Fibroblast of skin of back (primary cell): ENCODE data around the gene SERPINE2. TPM values are rescaled to one million over a fixed set of nuclear protein-coding genes. Genes with fewer than 3 reads are reported as not detected.
A peak's percentile ranks its signal among the peaks of the same experiment; 100 is the strongest.

Experiments used
- DNase-seq: peaks from one replicate; pipeline ENCODE4 v3.0.0-alpha.2; 2013
- polyA plus RNA-seq, 2 experiments: library from polyadenylated mRNA; unstranded; fragments of 120-200 nt; gene quantifications; one replicate each; pipeline ENCODE4 v1.2.1, GENCODE V29; 2013; ENCODE audit not compliant: insufficient read length in 2 of 2

The SERPINE2 gene
- polyA plus RNA-seq (2013, experiment 1 of 2; ENCODE audit: insufficient read length), result 135 TPM
- 172 TPM for polyA plus RNA-seq (2013, experiment 2 of 2; ENCODE audit: insufficient read length)

- DNase-seq, result peak; percentile 81
Measured at GRCh38 chr2:224039080-224039769, at the start of gene SERPINE2. TSS of gene SERPINE2 (minus strand) at chr2:224039286. CDS start at chr2:224001900, 37,386 bp downstream.

- DNase-seq, result peak; percentile 97
Measured at GRCh38 chr2:224086226-224086914, 47.3 kb upstream of the SERPINE2 start.

- DNase-seq, result no peak
Measured at GRCh38 chr2:224085811-224086210, 46.7 kb upstream of the SERPINE2 start.

DNA sequence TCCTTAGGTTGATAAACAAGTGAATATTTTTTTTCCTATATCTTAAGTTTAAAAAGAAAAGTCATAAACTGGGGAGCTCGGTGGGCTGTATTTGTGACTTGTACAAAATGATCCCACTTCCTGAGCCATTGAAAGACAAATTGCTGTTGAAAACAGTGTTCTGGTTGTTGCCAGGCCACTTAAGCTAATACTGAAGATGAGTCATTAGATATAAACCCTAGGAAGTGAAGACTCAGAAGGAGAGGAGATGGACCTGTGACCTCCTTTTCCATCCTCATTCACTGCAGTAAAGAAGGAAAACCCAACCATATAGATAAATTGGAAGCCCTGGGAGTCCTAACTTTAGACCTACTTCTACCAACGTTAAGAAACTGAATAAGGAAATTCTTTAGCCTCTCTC lies 46.2 kb upstream of the SERPINE2 start:
- peak; percentile 80 for DNase-seq

- DNase-seq, result no peak
Measured at GRCh38 chr2:224084266-224084892, 45.3 kb upstream of the SERPINE2 start.

GRCh38 chr2:224083638-224084037 lies 44.6 kb upstream of the SERPINE2 start:
- DNase-seq, result no peak

- no peak for DNase-seq
Measured at GRCh38 chr2:224078656-224079055, 39.6 kb upstream of the SERPINE2 start.

DNA sequence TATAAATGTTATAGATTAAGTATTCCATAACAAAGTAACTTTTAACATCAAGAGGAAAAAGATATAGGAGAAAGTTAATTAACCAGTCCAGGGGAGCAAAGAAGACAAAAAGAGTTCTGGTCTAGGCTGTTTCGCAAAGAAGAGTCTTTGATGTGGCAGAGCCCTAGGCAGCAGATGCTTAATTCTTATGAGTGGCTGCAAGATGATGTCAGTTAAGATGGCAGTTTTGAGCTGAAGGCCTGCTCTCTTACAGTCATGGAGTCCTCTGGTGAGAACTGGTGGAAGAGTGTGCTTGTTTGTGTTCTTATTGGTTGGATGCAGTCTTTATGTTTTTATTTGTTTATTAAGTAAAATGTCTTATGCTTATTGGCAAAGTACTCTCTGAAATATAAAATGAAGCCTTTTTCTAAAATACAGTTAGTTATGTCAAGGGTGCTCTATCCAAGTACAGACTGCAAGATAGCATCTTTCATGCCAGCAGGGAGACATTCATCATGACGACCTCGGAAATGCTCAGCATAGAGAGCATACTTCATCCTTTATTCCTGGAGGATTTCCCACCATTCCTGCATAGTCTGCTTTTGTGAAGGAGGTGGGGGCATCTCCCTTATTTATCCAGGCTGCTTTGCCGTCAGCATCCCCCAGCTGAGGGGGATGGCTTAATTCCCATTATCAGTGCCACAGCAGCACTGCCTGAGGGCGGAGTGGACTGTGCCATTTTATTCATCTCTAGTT lies 38.9 kb upstream of the SERPINE2 start:
- DNase-seq, result peak; percentile 67

DNA sequence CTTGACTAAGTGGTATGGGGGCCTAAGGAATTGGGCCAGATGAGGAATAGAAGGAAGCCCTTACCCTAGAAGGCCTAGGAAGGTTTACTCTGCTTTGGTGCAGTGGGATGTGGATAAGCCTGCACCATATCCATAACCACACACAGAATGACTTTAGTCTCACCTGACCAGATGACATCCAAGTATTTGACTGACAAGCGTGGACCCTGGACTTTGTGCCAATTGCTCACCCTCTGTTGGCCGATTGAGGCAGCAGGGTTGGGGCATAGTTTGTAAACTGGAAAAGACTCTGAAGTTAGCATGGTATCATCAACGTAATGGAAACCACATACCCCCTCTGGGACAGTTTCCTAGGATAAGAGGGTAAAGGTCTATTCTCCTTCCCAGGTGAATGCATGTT lies 36.5 kb upstream of the SERPINE2 start:
- DNase-seq, result no peak

DNA sequence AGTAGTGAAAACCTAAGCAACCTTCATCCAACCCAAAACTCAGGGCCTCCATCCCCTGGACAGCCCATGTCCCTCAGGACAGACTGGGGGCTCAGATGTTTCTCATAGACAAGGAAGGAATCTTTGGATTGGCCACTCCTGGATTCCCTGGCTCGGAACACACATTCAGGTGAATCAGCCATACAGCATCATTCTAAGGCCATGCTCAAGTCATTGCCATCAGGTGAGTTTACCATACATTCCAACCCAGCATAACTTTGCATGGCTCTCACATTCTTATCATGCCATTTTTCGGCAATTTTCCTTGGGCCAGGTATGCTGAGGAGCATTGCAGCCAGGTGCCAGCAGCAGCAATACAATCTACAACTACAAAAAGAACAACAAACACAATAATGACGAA lies 34.6 kb upstream of the SERPINE2 start:
- DNase-seq, result no peak

DNA sequence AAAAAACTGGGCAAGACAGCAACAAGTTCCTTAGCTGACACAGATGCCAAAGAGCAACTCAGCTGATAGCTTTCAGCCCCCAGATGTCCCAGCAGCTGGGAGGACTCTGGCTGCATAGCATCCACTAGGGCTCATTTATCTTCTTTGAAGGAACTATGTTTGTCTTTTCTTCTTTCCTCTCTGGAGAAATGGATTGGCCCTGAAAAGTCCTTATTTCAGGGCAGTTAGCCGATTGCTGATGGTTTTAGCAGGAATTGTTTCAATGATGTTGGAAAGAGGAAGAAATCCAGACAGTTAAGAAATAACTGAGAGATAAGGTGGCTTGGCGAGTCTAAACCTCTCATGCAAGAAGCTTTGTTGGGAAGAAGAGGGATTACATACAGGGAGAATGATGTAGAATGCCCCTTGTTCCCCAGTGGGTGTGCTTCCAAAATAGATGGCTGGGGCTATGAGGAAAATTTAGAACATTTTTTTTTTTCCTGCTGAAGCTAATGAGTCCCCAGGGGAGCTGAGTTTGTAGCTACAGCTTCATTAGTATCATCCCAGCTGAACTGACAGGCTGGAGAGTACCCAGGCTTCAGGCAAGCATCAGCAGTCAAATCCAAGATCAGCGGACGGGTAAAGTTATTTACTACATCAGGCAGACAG lies 33.6 kb upstream of the SERPINE2 start:
- DNase-seq, result peak; percentile 49

- no peak for DNase-seq
Measured at GRCh38 chr2:224069172-224069571, 30.1 kb upstream of the SERPINE2 start.

GRCh38 chr2:224063298-224063648 lies 24.2 kb upstream of the SERPINE2 start:
- no peak for DNase-seq

DNA sequence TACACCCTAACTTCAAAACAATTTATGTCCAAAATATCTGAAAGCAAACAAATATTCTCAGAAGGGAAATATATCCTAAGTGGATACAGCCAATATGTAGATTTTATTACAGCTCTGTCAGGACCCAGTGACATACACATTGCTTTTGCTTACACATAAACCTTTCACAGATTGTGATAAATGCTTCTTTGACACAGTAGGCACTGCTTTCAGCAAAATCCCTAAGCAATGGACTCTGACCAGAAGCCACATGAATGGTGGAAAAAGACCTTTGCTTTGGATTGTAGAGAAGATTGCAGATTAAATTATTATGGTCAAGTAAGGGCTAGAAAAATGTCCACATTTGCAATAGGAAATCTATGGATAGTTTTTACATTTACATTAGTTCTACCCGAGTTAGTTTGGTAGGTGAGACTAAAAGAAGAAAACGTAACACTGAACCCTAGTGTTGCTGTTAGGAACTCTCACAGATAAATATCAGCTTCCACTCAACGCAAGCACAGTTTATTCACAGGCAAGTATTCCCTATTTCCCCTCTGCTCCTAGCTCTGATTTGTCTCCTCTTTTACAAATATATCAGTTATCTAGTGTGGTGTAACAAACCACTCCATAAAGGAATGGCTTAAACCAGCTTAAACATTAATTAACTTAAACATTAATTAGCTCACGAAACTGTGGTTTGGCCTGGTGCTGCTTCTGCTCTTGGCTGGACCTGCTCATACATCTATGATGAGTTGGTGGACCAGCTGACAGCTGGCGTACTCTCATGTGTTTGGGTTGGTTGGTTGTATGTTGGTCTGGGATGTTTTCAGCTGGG lies 23.6 kb upstream of the SERPINE2 start:
- no peak for DNase-seq

DNA sequence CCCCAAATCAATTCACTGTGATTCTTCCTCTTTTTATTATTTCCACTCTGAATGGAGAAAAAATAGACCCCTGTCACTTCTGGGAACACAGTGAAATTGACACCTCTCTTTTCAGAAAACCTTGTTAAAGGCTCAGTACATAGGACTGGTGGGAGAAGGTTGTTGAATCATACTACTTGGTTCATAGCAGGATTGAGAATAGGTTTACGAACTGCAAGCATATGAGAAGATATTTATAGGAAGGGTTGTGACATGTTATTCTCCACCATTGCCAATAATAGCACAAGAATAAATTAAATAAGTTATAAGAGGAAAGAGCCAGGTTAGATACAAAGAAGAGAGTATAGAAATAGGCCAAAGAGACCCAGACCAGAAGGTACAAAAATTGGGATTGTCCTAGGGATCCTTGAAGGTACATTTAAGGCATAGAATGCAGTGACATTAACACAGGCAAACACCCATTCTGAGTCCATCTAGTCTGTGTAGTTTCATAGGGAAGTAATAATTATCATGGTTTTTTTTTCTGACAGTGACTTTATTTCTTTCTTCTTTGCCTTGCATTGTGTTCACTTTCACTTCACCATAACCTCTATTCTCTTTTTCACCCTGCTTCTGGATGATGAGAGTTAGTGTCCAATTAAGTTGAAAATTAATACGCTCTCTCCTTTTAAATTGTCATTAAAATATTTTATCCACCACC lies 21.8 kb upstream of the SERPINE2 start:
- no peak for DNase-seq

- DNase-seq, result no peak
Measured at GRCh38 chr2:224059178-224059577, 20.1 kb upstream of the SERPINE2 start.

- DNase-seq, result no peak
Measured at GRCh38 chr2:224058048-224058775, 19.1 kb upstream of the SERPINE2 start.

- no peak for DNase-seq
Measured at GRCh38 chr2:224056889-224057288, 17.8 kb upstream of the SERPINE2 start.

GRCh38 chr2:224055101-224055500 lies 16.0 kb upstream of the SERPINE2 start:
- DNase-seq, result peak; percentile 15

GRCh38 chr2:224046752-224047151 lies 7.7 kb upstream of the SERPINE2 start:
- DNase-seq, result peak; percentile 37
